Activated naive CD8-positive, alpha-beta T cell (primary cell): ENCODE measurements around the gene OR1J4.
"Not testable (repeated sequence)": the region's sequence is repeated elsewhere in the genome, so short reads cannot be mapped to it uniquely, and the experiment has no call there.

Experiments
- H3K27ac Mint-ChIP-seq: one replicate; pipeline ENCODE4 v1.8.0; 2021; ENCODE audit warnings: mixed read lengths
- H3K27me3 Mint-ChIP-seq: one replicate; pipeline ENCODE4 v1.8.0; 2021; ENCODE audit warnings: mixed read lengths
- H3K36me3 Mint-ChIP-seq: one replicate; pipeline ENCODE4 v1.8.0; 2021; ENCODE audit warnings: mixed read lengths
- H3K4me1 Mint-ChIP-seq: one replicate; pipeline ENCODE4 v1.8.0; 2021; ENCODE audit warnings: low read depth, mixed read lengths
- H3K4me3 Mint-ChIP-seq: one replicate; pipeline ENCODE4 v1.8.0; 2021; ENCODE audit warnings: mild to moderate bottlenecking, mixed read lengths
- H3K9me3 Mint-ChIP-seq: one replicate; pipeline ENCODE4 v1.8.0; 2021; ENCODE audit warnings: low read depth, mixed read lengths

The OR1J4 gene

GRCh38 chr9:122518841-122519240 lies at the start of gene OR1J4:
Gene OR1J4, plus strand, starts transcription at chr9:122519141. Its CDS starts 0 bp downstream, at chr9:122519141.
- Mint-ChIP-seq H3K36me3 (no peaks in the 10 kb centered on the region), H3K4me3 (no peak within 1 kb of the TSS), H3K9me3 (no peaks in the 10 kb centered on the region), H3K27me3 (peaks cover 8% of the 10 kb centered on the region), H3K4me1 (no peaks in the 10 kb centered on the region), H3K27ac (no peak within 1 kb of the TSS)

GRCh38 chr9:122474561-122474960 lies 44.4 kb upstream of the OR1J4 start:
- H3K9me3 Mint-ChIP-seq = no peaks in the 10 kb centered on the region
- no peak overlapping the region for H3K4me3 Mint-ChIP-seq
- H3K4me1 Mint-ChIP-seq = no peaks in the 10 kb centered on the region
- H3K27ac Mint-ChIP-seq = no peak overlapping the region
- no peaks in the 10 kb centered on the region for H3K36me3 Mint-ChIP-seq
- peaks cover 3% of the 10 kb centered on the region for H3K27me3 Mint-ChIP-seq

GRCh38 chr9:122475717-122476116 lies 43.2 kb upstream of the OR1J4 start:
- no peaks in the 10 kb centered on the region for H3K36me3 Mint-ChIP-seq
- no peaks in the 10 kb centered on the region for H3K4me1 Mint-ChIP-seq
- H3K9me3 Mint-ChIP-seq = no peaks in the 10 kb centered on the region
- no peak overlapping the region for H3K4me3 Mint-ChIP-seq
- peaks cover 3% of the 10 kb centered on the region for H3K27me3 Mint-ChIP-seq
- H3K27ac Mint-ChIP-seq = no peak overlapping the region

GRCh38 chr9:122477346-122477745 lies 41.6 kb upstream of the OR1J4 start:
- H3K9me3 Mint-ChIP-seq = no peaks in the 10 kb centered on the region
- no peaks in the 10 kb centered on the region for H3K36me3 Mint-ChIP-seq
- peaks cover 3% of the 10 kb centered on the region for H3K27me3 Mint-ChIP-seq
- H3K27ac Mint-ChIP-seq = no peak overlapping the region
- no peaks in the 10 kb centered on the region for H3K4me1 Mint-ChIP-seq
- no peak overlapping the region for H3K4me3 Mint-ChIP-seq

GRCh38 chr9:122477826-122478225 lies 41.1 kb upstream of the OR1J4 start, which contains the start of gene OR1J1:
Gene OR1J1, minus strand, starts transcription at chr9:122477926. Its CDS starts 0 bp downstream, at chr9:122477926.
- Mint-ChIP-seq H3K4me1 (no peaks in the 10 kb centered on the region), H3K9me3 (no peaks in the 10 kb centered on the region), H3K27ac (no peak within 1 kb of the TSS), H3K36me3 (no peaks in the 10 kb centered on the region), H3K4me3 (no peak within 1 kb of the TSS), H3K27me3 (peaks cover 5% of the 10 kb centered on the region)

- Mint-ChIP-seq H3K9me3 (no peaks in the 10 kb centered on the region), H3K4me1 (no peaks in the 10 kb centered on the region), H3K36me3 (no peaks in the 10 kb centered on the region), H3K4me3 (no peak overlapping the region), H3K27ac (no peak overlapping the region), H3K27me3 (peaks cover 5% of the 10 kb centered on the region)
Observed at GRCh38 chr9:122479062-122479461, 39.9 kb upstream of the OR1J4 start.

- Mint-ChIP-seq H3K36me3 (no peaks in the 10 kb centered on the region), H3K4me1 (no peaks in the 10 kb centered on the region), H3K27me3 (peaks cover 9% of the 10 kb centered on the region), H3K27ac (no peak overlapping the region), H3K9me3 (peaks cover 5% of the 10 kb centered on the region), H3K4me3 (no peak overlapping the region)
Observed at GRCh38 chr9:122498883-122499288, 20.1 kb upstream of the OR1J4 start.

GRCh38 chr9:122506964-122507363 lies 12.0 kb upstream of the OR1J4 start:
- Mint-ChIP-seq H3K9me3 (no peaks in the 10 kb centered on the region), H3K36me3 (no peaks in the 10 kb centered on the region), H3K4me1 (no peaks in the 10 kb centered on the region), H3K27ac (no peak overlapping the region), H3K4me3 (no peak overlapping the region), H3K27me3 (peaks cover 6% of the 10 kb centered on the region)

- no peaks in the 10 kb centered on the region for H3K9me3 Mint-ChIP-seq
- H3K4me3 Mint-ChIP-seq = no peak within 1 kb of the TSS
- H3K36me3 Mint-ChIP-seq = no peaks in the 10 kb centered on the region
- no peak within 1 kb of the TSS for H3K27ac Mint-ChIP-seq
- peaks cover 8% of the 10 kb centered on the region for H3K27me3 Mint-ChIP-seq
- H3K4me1 Mint-ChIP-seq = no peaks in the 10 kb centered on the region
Observed at GRCh38 chr9:122510502-122510901, 8.4 kb upstream of the OR1J4 start, which contains the start of gene OR1J2. Gene OR1J2, plus strand, starts transcription at chr9:122510802. Its CDS starts 0 bp downstream, at chr9:122510802.

- H3K36me3 Mint-ChIP-seq = no peaks in the 10 kb centered on the region
Observed at GRCh38 chr9:122518226-122518625, 715 bp upstream of the OR1J4 start.

GRCh38 chr9:122519376-122519775 lies 435 bp downstream of the OR1J4 start:
- Mint-ChIP-seq H3K36me3 (no peaks in the 10 kb centered on the region), H3K4me1 (no peaks in the 10 kb centered on the region), H3K4me3 (no peak overlapping the region), H3K27ac (no peak overlapping the region), H3K27me3 (peaks cover 8% of the 10 kb centered on the region), H3K9me3 (no peaks in the 10 kb centered on the region)

More at GRCh38 chr9:122518226-122518625, 715 bp upstream of the OR1J4 start:
- Mint-ChIP-seq H3K27me3 (peaks cover 8% of the 10 kb centered on the region), H3K4me1 (no peaks in the 10 kb centered on the region), H3K9me3 (no peaks in the 10 kb centered on the region), H3K4me3 (no peak overlapping the region), H3K27ac (no peak overlapping the region)

- peaks cover 11% of the 10 kb centered on the region for H3K27me3 Mint-ChIP-seq
- H3K4me1 Mint-ChIP-seq = peaks cover 7% of the 10 kb centered on the region
- peak overlapping the region; percentile 59 for H3K27ac Mint-ChIP-seq
- no peaks in the 10 kb centered on the region for H3K9me3 Mint-ChIP-seq
- no peaks in the 10 kb centered on the region for H3K36me3 Mint-ChIP-seq
- no peak overlapping the region for H3K4me3 Mint-ChIP-seq
Observed at GRCh38 chr9:122526602-122527001, 7.7 kb downstream of the OR1J4 start.

- H3K4me3 Mint-ChIP-seq = no peak within 1 kb of the TSS
- no peaks in the 10 kb centered on the region for H3K9me3 Mint-ChIP-seq
- H3K27ac Mint-ChIP-seq = peak within 1 kb of the TSS; percentile 59
- peaks cover 7% of the 10 kb centered on the region for H3K4me1 Mint-ChIP-seq
- H3K27me3 Mint-ChIP-seq = peaks cover 9% of the 10 kb centered on the region
- no peaks in the 10 kb centered on the region for H3K36me3 Mint-ChIP-seq
Observed at GRCh38 chr9:122527193-122527592, 8.3 kb downstream of the OR1J4 start, which contains the start of gene OR1N1. Gene OR1N1, minus strand, starts transcription at chr9:122527293. Its CDS starts 0 bp downstream, at chr9:122527293.

- H3K27me3 Mint-ChIP-seq, H3K27ac Mint-ChIP-seq, H3K9me3 Mint-ChIP-seq, H3K36me3 Mint-ChIP-seq, H3K4me3 Mint-ChIP-seq, H3K4me1 Mint-ChIP-seq: not testable (repeated sequence)
Observed at GRCh38 chr9:122531157-122531556, 12.2 kb downstream of the OR1J4 start.

- Mint-ChIP-seq H3K4me3 (no peak overlapping the region), H3K27me3 (no peaks in the 10 kb centered on the region), H3K27ac (no peak overlapping the region), H3K9me3 (peaks cover 3% of the 10 kb centered on the region), H3K4me1 (no peaks in the 10 kb centered on the region), H3K36me3 (no peaks in the 10 kb centered on the region)
Observed at GRCh38 chr9:122536134-122536533, 17.2 kb downstream of the OR1J4 start.

- H3K27me3 Mint-ChIP-seq, H3K36me3 Mint-ChIP-seq, H3K4me3 Mint-ChIP-seq, H3K27ac Mint-ChIP-seq, H3K4me1 Mint-ChIP-seq, H3K9me3 Mint-ChIP-seq: not testable (repeated sequence)
Observed at GRCh38 chr9:122537066-122537465, 18.1 kb downstream of the OR1J4 start.
